HepG2 (cell line): ENCODE data around the gene NGEF. TPM values are rescaled to one million over a fixed set of nuclear protein-coding genes. Genes with fewer than 3 reads are reported as not detected.
A peak's percentile ranks its signal among the peaks of the same experiment; 100 is the strongest.

Source experiments
- ARID4A ChIP-seq: sonication (generic); formaldehyde crosslinking; IDR thresholded peaks from 2 replicates; pipeline ENCODE4 v1.5.0; 2020; ENCODE audit warnings: mild to moderate bottlenecking, missing genetic modification reagents, borderline replicate concordance
- ATF7-NPFF ChIP-seq: sonication (generic); formaldehyde crosslinking; IDR thresholded peaks from 2 replicates; pipeline ENCODE4 v1.8.1; 2023; ENCODE audit warnings: mild to moderate bottlenecking, low read depth, missing genetic modification reagents, moderate library complexity
- CEBPB ChIP-seq: IDR thresholded peaks from 2 replicates; pipeline ENCODE4 v1.6.1; 2011; ENCODE audit warnings: low read depth, low read length, improper control_type of control experiment, borderline replicate concordance
- EED ChIP-seq: sonication (generic); formaldehyde crosslinking; IDR thresholded peaks from 2 replicates; pipeline ENCODE4 v1.5.0; 2020; ENCODE audit warnings: mild to moderate bottlenecking, missing genetic modification reagents
- ETS1 ChIP-seq: sonication (generic); formaldehyde crosslinking; IDR thresholded peaks from 2 replicates; pipeline ENCODE4 v1.4.0; 2020; ENCODE audit warnings: missing genetic modification reagents
- IRF1 ChIP-seq: sonication (generic); formaldehyde crosslinking; IDR thresholded peaks from 2 replicates; pipeline ENCODE4 v1.4.0; 2020; ENCODE audit warnings: low read depth, mild to moderate bottlenecking, missing genetic modification reagents
- KDM5B ChIP-seq: sonication (generic); formaldehyde crosslinking; IDR thresholded peaks from 2 replicates; pipeline ENCODE4 v1.4.0; 2020; ENCODE audit warnings: missing genetic modification reagents, mild to moderate bottlenecking, borderline replicate concordance
- MAZ ChIP-seq, 2 experiments: sonication (generic) in 1 of 2; formaldehyde crosslinking in 1 of 2; IDR thresholded peaks; 2 replicates each; pipeline versions ENCODE4 v1.5.0 to v1.6.1; 2012 to 2020; ENCODE audit warnings: low read depth in 2 of 2, mild to moderate bottlenecking in 2 of 2, borderline replicate concordance in 1 of 2, improper control_type of control experiment in 1 of 2, low read length in 1 of 2, missing genetic modification reagents in 1 of 2, moderate library complexity in 1 of 2
- MED8 ChIP-seq: sonication (generic); formaldehyde crosslinking; IDR thresholded peaks from 2 replicates; pipeline ENCODE4 v1.8.1; 2023; ENCODE audit warnings: mild to moderate bottlenecking, missing genetic modification reagents; ENCODE audit not compliant: insufficient replicate concordance
- MIER3 ChIP-seq: IDR thresholded peaks from 2 replicates; pipeline ENCODE4 v1.6.1; 2016; ENCODE audit warnings: missing compliant biosample characterization, borderline replicate concordance
- NONO ChIP-seq, 2 experiments: fragments of 450-650 bp in 1 of 2; sonication (generic) in 1 of 2; formaldehyde crosslinking in 1 of 2; IDR thresholded peaks in 1 of 2; conservative IDR thresholded peaks in 1 of 2; 2 replicates each; pipeline versions ENCODE4 v1.6.1 to v1.8.0; 2017 to 2022; ENCODE audit warnings: mild to moderate bottlenecking in 1 of 2, missing genetic modification reagents in 1 of 2, moderate library complexity in 1 of 2
- PRDM15 ChIP-seq: sonication (generic); formaldehyde crosslinking; IDR thresholded peaks from 2 replicates; pipeline ENCODE4 v1.4.0; 2020; ENCODE audit warnings: missing genetic modification reagents
- RELA ChIP-seq: sonication (generic); formaldehyde crosslinking; IDR thresholded peaks from 2 replicates; pipeline ENCODE4 v1.4.0; 2020; ENCODE audit warnings: missing genetic modification reagents
- ZBTB38 ChIP-seq: sonication (generic); formaldehyde crosslinking; IDR thresholded peaks from 2 replicates; pipeline ENCODE4 v1.5.1; 2020; ENCODE audit warnings: mild to moderate bottlenecking, missing genetic modification reagents
- ZFP1 ChIP-seq: IDR thresholded peaks from 2 replicates; pipeline ENCODE4 v1.6.1; 2016
- ZFYVE20 ChIP-seq: sonication (generic); formaldehyde crosslinking; IDR thresholded peaks from 2 replicates; pipeline ENCODE4 v1.8.0; 2023; ENCODE audit warnings: low read depth, mild to moderate bottlenecking, moderate library complexity, missing genetic modification reagents, borderline replicate concordance
- ZNF296 ChIP-seq: sonication (generic); formaldehyde crosslinking; conservative IDR thresholded peaks from 2 replicates; pipeline ENCODE4 v1.5.0; 2020; ENCODE audit warnings: mild to moderate bottlenecking, missing genetic modification reagents
- ZNF629 ChIP-seq: sonication (generic); formaldehyde crosslinking; conservative IDR thresholded peaks from 2 replicates; pipeline ENCODE4 v1.5.0; 2020; ENCODE audit warnings: missing genetic modification reagents
- ZNF768 ChIP-seq: sonication (generic); formaldehyde crosslinking; IDR thresholded peaks from 2 replicates; pipeline ENCODE4 v1.4.0; 2020; ENCODE audit warnings: missing genetic modification reagents
- polyA plus RNA-seq, 8 experiments: library from polyadenylated mRNA; depleted of rRNA in 3 of 8; stranded (reverse) in 7 of 8; unstranded in 1 of 8; fragments of >200 nt; fragmentation: Illumina TruSeq in 4 of 8; extraction: Trizol in 4 of 8; gene quantifications; 2 replicates each; pipeline versions ENCODE4 v1.2.1 to v1.2.3, GENCODE V29; 2011 to 2016; ENCODE audit warnings: low read depth in 4 of 8, missing spikeins in 1 of 8, mixed read lengths in 1 of 8; ENCODE audit not compliant: insufficient read depth in 1 of 8
- total RNA-seq, 5 experiments: library from RNA; depleted of rRNA; stranded (reverse); fragments of >200 nt; fragmentation: Illumina TruSeq; extraction: Trizol; gene quantifications; 2 replicates each; pipeline ENCODE4 v1.2.3, GENCODE V29; 2016; ENCODE audit warnings: low read depth in 1 of 5

The NGEF gene
- total and polyA plus RNA-seq, 2 of the 13 experiments (the other 11 are each of a cell fraction or from before 2014, with no cell fraction given) = 14.4 to 36.9 TPM

- TF ChIP-seq PRDM15 (CRISPR knock-in tag) = no peak
- TF ChIP-seq MED8 = peak; percentile 17
- TF ChIP-seq EED = 0 out of 2 replicates have a peak, but pooled peaks have one; percentile 27
- 0 out of 2 replicates have a peak, but pooled peaks have one; percentile 48 for TF ChIP-seq ATF7-NPFF
- TF ChIP-seq RELA (CRISPR knock-in tag) = no peak
- peak; percentile 83; the same call in 1 of the 2 replicates for TF ChIP-seq ZBTB38
- no peak for TF ChIP-seq ARID4A (CRISPR knock-in tag)
- TF ChIP-seq IRF1 (CRISPR knock-in tag) = no peak
- no peak for TF ChIP-seq CEBPB
- no peak for TF ChIP-seq NONO (IDR thresholded peaks at IDR 0.05)
- TF ChIP-seq NONO (CRISPR knock-in tag; conservative IDR thresholded peaks at IDR 0.05) = no peak
- TF ChIP-seq ZNF296 = no peak
- TF ChIP-seq ETS1 = no peak
- no peak for TF ChIP-seq ZFYVE20 (CRISPR knock-in tag)
- TF ChIP-seq ZFP1 = no peak
- TF ChIP-seq ZNF768 (CRISPR knock-in tag) = peak; percentile 30; the same call in 1 of the 2 replicates
- TF ChIP-seq MAZ (IDR thresholded peaks at IDR 0.05; ENCODE audit: borderline replicate concordance, low read depth, low read length) = no peak
- no peak for TF ChIP-seq MAZ (CRISPR knock-in tag; IDR thresholded peaks at IDR 0.05; ENCODE audit: low read depth)
- peak; percentile 87 for TF ChIP-seq ZNF629 (CRISPR knock-in tag)
- 0 out of 2 replicates have a peak, but pooled peaks have one; percentile 32 for TF ChIP-seq KDM5B (CRISPR knock-in tag)
- no peak for TF ChIP-seq MIER3 (CRISPR knock-in tag)
These were observed 138.3 kb downstream of the NGEF start (continued) for GRCh38 chr2:232874677-232875223.
